ENCODE results near the gene NLRP14.

The NLRP14 gene, protein sequence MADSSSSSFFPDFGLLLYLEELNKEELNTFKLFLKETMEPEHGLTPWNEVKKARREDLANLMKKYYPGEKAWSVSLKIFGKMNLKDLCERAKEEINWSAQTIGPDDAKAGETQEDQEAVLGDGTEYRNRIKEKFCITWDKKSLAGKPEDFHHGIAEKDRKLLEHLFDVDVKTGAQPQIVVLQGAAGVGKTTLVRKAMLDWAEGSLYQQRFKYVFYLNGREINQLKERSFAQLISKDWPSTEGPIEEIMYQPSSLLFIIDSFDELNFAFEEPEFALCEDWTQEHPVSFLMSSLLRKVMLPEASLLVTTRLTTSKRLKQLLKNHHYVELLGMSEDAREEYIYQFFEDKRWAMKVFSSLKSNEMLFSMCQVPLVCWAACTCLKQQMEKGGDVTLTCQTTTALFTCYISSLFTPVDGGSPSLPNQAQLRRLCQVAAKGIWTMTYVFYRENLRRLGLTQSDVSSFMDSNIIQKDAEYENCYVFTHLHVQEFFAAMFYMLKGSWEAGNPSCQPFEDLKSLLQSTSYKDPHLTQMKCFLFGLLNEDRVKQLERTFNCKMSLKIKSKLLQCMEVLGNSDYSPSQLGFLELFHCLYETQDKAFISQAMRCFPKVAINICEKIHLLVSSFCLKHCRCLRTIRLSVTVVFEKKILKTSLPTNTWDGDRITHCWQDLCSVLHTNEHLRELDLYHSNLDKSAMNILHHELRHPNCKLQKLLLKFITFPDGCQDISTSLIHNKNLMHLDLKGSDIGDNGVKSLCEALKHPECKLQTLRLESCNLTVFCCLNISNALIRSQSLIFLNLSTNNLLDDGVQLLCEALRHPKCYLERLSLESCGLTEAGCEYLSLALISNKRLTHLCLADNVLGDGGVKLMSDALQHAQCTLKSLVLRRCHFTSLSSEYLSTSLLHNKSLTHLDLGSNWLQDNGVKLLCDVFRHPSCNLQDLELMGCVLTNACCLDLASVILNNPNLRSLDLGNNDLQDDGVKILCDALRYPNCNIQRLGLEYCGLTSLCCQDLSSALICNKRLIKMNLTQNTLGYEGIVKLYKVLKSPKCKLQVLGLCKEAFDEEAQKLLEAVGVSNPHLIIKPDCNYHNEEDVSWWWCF

DNA sequence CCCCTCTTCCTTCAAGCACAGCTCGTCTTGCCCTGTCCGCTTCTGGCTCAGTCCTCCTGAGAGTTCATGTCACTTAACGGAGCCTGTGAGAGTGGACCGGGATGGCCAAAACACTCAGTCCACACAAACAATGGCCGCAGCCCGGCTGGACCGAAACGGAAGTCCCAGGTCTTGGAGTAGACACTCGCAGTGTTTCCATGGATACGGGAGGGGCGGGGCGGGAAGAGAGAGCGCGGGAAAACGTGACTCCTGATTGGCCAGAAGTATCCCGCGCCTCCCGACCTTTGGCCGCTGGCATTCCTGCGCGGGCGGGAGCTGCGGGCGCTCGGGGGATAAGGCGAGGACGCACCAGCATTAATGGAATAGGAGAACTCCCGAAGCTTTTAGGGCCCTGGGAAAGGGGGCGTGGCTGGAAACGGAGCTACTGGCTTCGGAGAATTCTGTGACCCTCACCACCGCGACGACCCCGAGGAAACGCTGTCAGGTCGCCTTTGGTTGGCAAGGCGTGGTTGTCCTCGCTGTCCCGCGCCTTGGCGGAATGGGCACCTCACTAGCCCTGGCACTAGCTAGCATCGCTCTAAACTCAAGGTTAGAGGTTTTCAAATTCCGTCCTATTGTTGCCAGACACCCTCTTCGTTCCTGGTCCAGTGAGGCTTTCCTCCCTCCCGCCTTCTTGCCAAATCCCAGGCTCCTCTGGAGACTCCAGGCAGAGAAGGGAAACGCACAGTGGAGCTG is at the start of gene NLRP14, which contains the start of gene ZNF214:
Gene NLRP14 (plus strand): TSS at position 297 of the 735 bp plus-strand sequence. CDS start 18,108 bp downstream, outside the sequence.
Gene ZNF214 (minus strand): TSS at position 164 of the 735 bp plus-strand sequence. CDS start 17,511 bp downstream, outside the sequence.
- DNase-seq, result no peak

DNA sequence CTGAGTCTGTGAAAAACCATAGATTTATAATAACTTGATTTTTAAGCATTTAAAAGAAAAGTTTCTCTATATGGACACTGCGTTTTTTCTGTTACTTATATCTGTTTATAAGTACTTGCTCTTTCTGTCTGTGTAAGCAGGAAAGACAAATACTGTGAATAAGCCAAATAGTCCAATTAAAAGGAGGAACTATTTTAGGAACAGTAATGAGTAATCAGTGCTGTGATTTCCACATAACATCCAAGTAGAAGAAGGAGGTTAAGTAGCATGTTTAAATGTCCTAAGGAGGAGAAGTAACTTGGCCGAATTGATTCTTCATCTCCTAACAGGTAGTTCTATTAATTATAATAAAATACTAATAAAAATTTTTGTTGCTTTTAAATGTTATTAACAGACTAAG is 40.9 kb upstream of the NLRP14 start:
- DNase-seq, result no peak

DNA sequence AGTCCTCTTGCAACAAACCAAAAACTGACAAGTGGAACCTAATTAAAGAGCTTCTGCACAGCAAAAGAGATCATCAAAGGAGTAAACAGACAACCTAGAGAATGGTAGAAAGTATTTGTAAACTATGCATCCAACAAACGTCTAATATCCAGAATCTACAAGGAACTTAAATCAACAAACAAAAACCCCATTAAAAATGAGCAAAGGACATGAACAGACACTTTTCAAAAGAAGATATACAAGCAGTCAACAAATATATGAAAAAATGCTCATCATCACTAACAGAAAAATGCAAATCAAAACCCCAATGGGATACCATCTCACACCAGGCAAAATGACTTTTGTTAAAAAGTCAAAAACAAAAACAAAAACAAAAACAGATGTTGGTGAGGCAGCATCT is 33.8 kb upstream of the NLRP14 start:
- DNase-seq, result no peak

DNA sequence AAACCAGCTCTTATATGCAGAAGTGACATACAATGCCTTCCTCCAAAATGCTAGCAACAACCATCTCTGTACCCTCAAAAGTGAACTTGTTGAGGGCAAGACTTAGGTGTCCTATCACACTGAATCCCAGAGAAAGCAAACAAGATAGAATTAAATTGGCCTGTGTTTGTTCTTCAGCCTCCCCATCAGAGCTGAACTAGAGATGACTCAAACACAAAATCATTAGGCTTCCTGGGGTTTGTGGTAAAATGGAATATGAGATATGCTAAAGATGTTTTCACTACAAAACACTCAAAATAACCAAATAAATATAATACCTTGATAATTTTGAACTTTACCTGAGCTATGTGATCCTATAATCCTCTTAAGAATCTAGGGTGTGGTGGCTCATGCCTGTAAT is 31.8 kb upstream of the NLRP14 start:
- DNase-seq, result no peak

DNA sequence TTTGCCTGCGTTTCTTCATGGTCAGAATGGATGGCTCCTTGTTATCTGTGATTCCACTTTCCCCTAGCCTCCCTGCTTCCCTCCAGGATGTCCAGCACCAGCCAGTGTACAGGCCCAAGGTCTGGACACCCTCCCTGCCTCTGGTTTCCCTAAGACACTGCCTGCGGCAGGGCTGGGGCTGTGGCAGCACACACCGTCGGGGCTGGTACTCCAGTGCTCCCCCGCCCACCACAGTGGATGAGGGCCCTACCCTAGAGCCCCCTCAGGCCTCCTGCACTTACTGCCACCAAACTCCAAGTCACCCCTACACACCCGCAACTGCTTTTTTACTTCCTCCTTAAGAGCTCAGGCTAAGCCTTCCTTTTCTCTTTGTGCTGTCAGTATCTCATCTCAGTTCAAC is 29.1 kb upstream of the NLRP14 start:
- DNase-seq, result no peak

DNA sequence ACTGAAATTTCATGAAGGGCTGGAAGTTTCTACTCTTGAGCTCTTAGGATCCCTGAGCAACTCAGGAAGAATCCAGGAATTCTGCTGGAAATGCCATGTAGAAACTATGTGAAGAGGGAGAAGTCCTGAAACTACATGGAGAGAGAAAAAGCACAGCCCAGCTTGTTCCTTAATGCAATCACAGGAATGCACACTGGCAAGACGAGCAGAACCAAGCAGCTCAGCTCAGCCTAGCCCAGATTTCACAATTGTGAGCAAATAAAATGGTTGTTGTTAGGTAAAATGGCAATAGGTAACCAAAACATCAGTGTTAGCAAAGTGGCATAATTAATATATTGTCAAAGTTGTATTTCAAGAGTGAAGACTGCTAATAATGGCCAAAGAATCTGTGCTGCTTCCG is 28.3 kb upstream of the NLRP14 start:
- DNase-seq, result no peak

DNA sequence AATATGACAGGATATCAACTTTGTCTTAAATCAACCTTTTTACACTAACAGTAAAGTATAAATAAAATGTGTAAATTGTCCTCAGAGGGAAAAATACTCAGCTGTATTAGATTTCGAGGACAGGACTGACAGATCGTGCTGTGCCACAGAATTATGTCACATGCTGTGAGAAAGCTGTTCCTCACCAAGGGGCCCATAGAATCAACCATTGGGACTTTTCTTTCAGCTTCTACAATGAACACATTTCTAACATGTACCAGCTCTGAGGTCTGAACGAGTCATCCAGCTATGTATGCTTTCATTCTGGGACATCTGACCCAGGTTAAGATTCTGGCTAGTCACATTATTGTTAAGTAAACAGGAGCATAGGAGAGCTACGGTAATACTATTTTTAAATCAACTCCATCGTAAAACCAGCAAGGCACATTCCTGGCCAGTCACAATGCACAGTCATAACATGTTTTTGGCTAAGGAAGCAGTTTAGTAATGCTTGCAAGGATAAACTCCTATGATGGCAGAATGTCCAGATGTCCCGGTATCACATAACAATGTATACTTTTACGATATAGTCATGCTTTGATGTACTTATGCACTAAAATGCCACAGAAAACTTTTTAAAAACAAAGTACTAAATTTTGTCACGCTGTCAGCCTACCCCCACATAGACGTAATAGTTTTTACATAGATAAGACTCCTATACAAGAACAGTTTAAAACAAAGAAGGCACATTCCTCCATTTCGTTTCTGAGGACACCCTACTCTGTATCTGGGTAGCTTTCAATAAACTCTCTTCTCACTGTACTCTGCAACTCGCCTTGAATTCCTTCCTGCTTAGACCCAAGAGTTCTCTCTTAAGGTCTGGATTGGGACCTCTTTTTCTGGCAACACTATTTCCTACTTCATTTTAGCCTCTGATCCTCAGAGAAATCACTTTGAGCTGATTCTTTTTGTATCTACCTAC is 27.5 kb upstream of the NLRP14 start:
- no peak for DNase-seq

DNA sequence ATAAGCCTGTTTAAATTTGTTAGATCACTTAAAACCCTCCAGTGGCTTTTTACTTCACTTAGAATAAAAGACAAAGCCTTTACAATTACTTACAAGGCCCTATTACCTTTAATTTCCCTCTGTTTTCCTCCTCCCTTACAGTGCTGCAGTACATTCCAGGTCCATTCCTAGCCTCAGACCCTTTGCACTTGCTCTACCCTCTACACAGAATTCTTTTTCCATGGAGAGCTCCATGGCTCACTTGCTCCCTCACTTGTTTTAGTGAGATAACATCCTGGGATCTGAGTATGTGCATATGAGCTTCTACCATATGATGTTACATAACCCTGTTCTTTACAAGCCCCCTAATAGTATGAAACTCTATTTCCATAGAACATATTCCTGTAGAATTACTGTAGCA is 24.6 kb upstream of the NLRP14 start:
- no peak for DNase-seq

DNA sequence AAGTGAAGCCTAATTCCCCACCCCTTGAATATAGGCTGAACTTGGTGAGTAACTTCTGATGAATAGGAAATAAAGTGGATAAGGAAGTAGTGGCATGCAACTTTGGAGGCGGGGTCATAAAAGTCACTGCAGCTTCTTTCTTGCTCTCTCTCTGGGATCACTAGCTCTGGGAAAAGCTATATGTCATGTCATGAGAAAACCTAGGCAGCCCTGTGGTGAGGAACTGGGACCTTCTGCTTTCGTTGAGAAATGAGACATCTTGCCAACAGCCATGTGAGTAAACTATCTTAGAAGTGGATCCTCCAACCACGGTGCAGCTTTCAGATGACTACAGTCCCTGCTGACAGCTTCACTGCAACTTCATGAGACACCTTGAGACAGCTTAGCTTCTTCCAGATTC is 15.8 kb upstream of the NLRP14 start:
- DNase-seq, result no peak

DNA sequence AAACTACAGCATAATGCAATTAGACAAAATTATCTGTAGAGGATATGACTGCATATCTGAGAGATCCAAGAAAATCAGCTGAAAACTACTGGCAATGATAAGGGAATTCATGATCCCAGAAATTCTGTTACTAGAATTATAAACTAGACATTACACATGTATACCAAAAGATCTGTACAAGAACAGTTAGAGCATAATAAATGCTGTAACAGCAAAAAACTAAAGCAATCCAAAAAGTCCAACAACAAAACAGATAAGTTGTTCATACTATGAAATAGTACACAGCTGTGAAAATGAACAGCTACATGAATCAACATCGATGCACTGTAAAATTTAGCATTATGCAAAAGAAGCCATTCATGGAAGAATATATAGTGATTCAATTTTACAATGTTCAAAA is 6.2 kb upstream of the NLRP14 start:
- no peak for DNase-seq

DNA sequence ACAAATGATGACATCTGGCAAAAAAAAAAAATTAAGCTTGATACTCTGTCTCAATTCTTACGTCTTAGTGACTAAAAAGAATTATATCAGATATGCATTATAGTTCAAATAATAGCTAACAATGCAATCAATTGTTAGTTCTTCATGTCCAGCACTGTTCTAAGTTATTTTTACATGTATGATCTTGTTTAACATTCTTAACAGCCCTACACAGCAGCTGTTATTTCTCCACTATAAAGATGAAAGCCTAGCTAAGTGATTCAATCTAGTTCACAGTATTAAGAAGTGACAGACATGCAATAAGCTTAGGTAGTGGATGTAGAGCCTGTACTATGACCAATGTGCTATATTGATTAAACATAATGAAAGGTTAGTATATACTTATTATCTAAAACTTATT is 4.3 kb upstream of the NLRP14 start:
- DNase-seq, result no peak

DNA sequence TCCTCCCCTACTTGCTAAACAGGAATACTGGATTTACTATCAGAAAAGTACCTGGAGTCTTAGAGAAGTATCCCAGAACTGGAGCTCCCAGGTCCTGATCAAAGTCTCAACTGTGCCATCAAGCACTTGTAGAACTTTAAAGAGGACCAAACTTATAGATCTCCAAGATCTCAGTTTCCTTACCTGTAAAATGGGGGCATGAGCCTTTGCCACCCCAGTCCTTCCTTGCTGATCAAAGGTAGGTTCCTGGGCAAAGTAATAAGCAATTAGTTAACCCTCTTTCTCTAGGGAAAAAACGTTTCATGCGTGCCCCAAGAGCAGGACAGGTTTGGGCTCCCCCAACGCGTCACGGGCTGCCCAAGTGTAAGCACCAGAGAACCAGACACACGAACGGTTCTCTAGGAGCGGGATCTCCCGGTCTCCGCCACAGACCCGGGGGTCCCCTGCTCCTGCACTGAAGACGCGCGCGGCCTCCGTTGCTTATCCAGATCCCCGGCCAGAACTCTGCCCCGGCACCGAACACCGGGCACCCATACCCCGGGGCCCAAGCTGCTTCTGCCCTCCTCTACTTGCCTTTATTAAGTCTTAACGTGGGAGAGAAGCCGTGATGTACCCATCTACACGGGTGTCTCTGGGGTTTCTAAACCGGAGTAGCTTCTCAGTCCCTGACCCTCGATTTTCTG is 638 bp upstream of the NLRP14 start:
- DNase-seq, result no peak

DNA sequence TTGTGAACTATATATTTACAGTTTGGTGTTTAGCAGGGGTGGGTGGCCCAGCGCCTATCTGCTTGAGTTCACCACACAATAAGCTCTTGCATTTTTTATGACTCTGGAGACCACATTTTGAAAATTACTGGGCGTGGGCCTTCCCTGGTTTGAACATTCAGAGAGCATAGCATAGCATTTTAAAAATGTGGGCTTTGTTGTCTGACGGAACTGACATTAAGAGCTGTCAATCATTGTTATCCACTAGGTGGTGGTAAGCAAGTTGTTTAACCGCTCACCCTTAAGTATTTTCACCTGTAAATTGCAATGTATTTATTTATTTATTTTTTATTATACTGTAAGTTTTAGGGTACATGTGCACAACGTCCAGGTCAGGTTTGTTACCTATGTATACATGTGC is 1.0 kb downstream of the NLRP14 start:
- DNase-seq, result no peak

DNA sequence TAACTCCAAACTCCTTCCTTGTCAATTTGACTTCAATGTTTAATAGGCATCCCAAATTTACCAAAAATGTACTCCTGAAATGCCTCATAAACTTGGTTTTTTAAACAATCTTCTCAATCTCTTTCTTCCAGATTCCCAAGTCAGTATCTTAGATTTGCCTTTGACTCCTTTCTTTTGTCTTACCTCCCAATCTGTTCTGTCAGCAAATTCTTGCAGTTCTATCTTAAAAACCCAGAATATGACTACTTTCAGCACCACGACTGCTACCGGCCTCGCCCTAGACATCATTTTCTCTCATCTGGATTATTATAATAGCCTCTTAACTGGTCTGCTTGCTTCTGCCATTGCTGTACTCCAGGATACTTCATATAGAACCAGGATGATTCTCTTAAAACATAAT is 7.9 kb downstream of the NLRP14 start:
- no peak for DNase-seq

DNA sequence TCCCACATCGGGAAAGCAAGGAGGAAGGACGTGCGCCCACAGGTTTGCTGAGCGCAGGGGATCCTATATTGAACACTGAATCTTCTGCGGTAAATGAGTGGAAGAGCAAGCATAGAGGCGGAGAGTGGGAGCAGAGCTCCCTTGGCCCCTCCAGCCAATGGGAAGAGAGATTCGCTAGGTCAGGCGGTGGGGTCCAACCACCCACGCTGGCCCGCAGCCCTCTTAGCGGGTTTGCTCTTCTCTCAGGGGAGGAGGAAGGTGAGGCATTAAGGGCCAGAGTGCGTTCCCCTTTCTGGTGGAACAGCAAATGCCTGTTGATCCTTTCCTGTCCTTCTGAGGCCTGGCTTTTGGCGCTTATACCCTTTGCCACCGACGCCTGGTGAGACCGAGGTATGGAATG is 10.6 kb downstream of the NLRP14 start:
- no peak for DNase-seq

DNA sequence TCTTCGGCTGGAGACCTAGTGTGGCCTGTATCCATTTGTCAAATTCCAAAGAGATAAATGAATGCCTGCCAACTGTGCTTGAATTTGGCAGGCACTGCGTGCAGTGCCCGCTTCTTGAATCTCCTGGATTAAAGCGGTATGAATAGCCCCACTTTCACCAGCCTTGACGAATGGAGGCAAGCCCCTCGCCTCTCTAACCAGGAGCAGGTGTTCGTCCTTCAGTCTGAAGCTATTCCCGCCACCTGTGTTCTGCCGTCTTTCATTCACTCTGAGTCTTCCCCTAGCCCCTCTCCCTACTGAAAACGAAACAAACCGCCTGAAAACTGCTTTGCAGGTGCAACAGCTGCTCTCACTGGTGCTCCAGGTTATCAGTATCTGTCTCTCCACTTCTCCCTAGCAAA is 11.2 kb downstream of the NLRP14 start:
- no peak for DNase-seq

DNA sequence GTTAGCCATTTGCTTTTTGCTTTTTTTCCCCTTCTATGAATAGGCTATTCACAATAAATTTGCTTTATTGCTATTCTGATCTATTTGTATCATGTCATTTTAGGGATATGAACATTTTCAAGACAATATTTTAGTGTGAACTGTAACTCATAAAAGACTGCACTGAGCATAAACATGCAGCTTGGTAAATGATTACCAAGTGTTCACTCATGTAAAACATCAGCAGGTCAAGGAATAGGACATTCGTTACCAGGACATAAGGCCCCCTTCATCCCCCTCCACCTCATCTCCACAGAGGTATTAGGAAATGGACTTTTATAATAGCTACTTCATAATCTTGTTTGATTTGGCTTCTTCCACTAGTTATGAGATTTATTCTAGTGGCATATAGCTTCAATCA is 12.4 kb downstream of the NLRP14 start:
- no peak for DNase-seq

DNA sequence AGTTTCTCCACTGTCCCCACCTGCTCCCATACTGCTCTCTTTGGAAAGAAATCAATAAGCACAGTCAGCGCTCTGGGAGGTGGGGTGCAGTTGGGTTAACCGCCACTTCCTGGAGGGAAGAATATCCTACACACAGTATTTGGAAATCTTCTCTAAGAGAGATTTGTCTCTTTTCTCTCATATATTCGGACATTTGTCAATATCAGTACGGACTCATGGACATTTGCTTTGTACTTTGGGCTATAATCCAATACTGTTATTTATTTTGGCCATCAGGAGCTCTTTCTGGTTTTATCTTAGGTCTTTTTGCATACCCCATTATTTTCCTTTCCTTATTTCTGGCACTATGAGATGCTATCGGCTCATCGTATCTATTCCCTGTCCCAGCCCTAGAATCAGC is 13.7 kb downstream of the NLRP14 start:
- DNase-seq, result no peak

DNA sequence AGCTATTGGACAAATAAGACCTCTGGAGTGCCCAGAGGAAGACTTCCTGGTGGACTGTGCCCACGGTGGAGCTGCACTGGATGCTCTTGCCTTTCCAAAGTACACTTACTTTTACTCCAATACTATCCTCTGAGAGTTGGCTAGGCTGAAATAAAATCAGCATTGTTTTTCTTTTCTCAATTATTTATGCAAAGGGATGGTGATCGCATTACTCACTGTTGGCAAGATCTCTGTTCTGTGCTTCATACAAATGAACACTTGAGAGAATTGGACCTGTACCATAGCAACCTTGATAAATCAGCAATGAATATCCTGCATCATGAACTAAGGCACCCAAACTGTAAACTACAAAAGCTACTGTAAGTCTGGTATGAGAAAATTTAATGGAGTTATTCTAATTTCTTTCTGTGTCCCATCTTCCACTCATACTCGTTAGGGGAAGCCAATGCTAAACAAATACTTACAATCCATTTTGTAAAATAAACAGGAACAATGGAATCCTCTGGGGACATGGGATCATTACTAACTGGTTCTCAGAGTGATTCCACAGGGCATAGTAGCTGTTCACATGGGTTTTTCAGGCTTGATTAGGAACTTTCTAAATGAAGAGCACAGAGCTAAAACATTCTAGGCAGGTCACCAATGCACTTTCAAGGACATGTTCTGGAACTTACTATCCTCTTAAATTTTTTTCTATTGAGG is 26.3 kb downstream of the NLRP14 start:
- DNase-seq, result no peak

DNA sequence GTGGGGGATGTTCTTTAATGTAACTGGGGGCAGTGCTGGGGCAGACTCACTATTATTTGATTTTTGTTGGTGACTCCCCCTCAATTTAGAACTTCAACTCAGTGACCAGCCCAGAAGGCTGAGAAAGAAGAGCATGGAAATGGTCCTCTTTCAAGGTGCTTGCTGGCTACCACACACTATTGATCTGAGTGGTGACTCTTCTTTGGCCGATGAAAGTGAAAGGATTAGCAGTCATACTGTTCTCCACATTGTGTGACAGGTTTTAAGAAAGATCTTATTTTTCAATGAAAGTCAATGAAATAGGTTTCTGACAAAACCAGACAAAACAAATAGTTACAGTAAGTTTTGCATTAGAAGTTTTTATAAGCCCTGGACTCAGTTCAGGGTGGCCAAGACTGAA is 29.9 kb downstream of the NLRP14 start:
- no peak for DNase-seq

Measured in NCI-H226 (cell line).